ENCODE results near the gene ACTN4.

- no peak for TF ChIP-seq POLR2A (IDR thresholded peaks at IDR 0.05; ENCODE audit: low read depth, low read length)
- no peak for TF ChIP-seq POLR2AphosphoS5 (IDR thresholded peaks at IDR 0.05; ENCODE audit: low read depth, low read length)
- no peak for TF ChIP-seq TAF1 (IDR thresholded peaks at IDR 0.05; ENCODE audit: borderline replicate concordance, low read depth, low read length)
Observed at GRCh38 chr19:38648769-38649304, 1.4 kb downstream of the ACTN4 start.

All from GM12892 (cell line).